ENCODE measurements around the gene SERTAD3. TPM values are rescaled to one million over a fixed set of nuclear protein-coding genes. Genes with fewer than 3 reads are reported as not detected.
A peak's percentile ranks its signal among the peaks of the same experiment; 100 is the strongest.

Gene SERTAD3
- total RNA-seq, 4 donors from 2014 or later: 16.4 to 29.8 (median 19.1) TPM

GRCh38 chr19:40424637-40425449 lies 19.3 kb downstream of the SERTAD3 start:
- WGBS: under 1% methylated on average over 16 of the region's 28 CpGs
- Histone ChIP-seq H3K36me3 (peaks cover 10% of the 10 kb centered on the region), H3K4me1 (peaks cover 44% of the 10 kb centered on the region), H3K27me3 (no peaks in the 10 kb centered on the region), H3K27ac (peak overlapping the region; percentile 97), H3K9me3 (no peaks in the 10 kb centered on the region), H3K4me3 (peak overlapping the region; percentile 73)
- DNase-seq (ENCODE audit: low spot score in 2 of 2): no peak
- TF ChIP-seq POLR2AphosphoS5 (IDR thresholded peaks at IDR 0.05) (no peak), EP300 (IDR thresholded peaks at IDR 0.05) (no peak), POLR2A (IDR thresholded peaks at IDR 0.05) (no peak)
- TF ChIP-seq, protein P1, sequence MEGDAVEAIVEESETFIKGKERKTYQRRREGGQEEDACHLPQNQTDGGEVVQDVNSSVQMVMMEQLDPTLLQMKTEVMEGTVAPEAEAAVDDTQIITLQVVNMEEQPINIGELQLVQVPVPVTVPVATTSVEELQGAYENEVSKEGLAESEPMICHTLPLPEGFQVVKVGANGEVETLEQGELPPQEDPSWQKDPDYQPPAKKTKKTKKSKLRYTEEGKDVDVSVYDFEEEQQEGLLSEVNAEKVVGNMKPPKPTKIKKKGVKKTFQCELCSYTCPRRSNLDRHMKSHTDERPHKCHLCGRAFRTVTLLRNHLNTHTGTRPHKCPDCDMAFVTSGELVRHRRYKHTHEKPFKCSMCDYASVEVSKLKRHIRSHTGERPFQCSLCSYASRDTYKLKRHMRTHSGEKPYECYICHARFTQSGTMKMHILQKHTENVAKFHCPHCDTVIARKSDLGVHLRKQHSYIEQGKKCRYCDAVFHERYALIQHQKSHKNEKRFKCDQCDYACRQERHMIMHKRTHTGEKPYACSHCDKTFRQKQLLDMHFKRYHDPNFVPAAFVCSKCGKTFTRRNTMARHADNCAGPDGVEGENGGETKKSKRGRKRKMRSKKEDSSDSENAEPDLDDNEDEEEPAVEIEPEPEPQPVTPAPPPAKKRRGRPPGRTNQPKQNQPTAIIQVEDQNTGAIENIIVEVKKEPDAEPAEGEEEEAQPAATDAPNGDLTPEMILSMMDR (IDR thresholded peaks at IDR 0.05): no peak

DNA sequence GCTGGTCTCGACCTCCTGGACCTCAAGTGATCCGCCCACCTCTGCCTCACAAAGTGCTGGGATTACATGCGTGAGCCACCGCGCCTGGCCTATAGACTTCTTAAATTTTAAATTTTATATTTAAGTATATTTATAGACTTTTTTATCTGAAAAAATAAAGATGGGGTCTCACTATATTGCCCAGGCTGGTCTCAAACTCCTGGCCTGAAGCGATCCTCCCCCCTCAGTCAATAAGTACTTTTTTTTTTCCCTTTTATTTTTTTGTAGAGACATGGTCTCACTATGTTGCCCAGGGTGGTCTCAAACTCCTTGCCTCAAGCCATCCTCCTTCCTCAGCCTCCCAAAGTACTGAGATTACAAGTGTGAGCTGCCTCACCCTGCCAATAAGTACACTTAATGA lies 20.2 kb downstream of the SERTAD3 start:
- no peak for DNase-seq (ENCODE audit: low spot score in 2 of 2)
- Histone ChIP-seq H3K4me1 (peaks cover 44% of the 10 kb centered on the region), H3K9me3 (no peaks in the 10 kb centered on the region), H3K36me3 (peaks cover 10% of the 10 kb centered on the region), H3K27me3 (no peaks in the 10 kb centered on the region), H3K27ac (peak overlapping the region; percentile 97), H3K4me3 (peak overlapping the region; percentile 73)
- TF ChIP-seq EP300 (IDR thresholded peaks at IDR 0.05): no peak
- TF ChIP-seq POLR2A (IDR thresholded peaks at IDR 0.05): no peak
- TF ChIP-seq POLR2AphosphoS5 (IDR thresholded peaks at IDR 0.05): no peak
- TF ChIP-seq, protein P1 (IDR thresholded peaks at IDR 0.05): no peak
- 88% methylated on average over 6 of the region's 6 CpGs for WGBS

DNA sequence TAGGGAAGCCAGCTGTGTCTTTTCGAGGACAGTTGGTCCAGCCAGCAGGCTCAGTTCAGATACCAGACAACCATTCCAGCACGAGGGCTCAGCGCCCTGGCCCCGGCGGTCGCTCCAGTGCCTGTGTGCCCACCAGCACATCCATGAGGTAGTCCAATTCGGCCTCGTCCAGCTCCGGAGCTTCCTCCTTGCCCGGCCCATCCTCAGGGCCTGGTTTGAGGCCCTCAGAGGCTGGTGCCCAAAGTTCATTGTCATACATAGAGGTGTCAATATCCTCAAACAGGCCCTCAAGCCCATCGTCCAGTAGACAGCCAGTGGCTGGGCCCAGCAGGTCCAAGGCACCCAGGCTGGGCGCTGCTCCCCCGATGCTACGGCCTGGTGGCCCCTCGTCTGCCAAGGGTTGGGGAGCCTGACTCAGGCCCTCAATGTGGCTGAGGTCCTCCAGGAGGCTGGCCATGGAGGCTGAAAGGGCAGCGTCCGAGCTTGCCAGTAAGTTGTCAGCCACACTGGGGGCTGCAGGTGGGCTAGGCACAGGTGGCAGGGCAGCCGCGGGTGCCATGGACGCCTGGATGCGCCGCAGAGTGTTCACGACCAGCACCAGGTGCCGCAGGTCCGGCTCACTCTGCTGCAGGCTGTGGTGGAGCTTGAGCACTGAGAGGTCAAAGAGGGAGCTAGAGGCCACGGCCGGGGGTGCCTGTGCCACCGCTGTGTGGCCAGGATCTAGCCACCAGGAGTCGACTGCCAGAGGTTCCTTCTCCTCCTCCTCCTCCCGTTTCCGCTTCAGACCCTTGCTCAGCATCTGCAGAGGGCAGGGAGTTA lies 21.2 kb downstream of the SERTAD3 start:
- TF ChIP-seq POLR2A (IDR thresholded peaks at IDR 0.05) (no peak), POLR2AphosphoS5 (IDR thresholded peaks at IDR 0.05) (no peak), EP300 (IDR thresholded peaks at IDR 0.05) (no peak)
- TF ChIP-seq, protein P1 (IDR thresholded peaks at IDR 0.05): no peak
- H3K36me3 ChIP-seq: peaks cover 10% of the 10 kb centered on the region
- H3K27ac ChIP-seq: peak overlapping the region; percentile 34
- 86% methylated on average over 21 of the region's 31 CpGs for WGBS
- H3K9me3 ChIP-seq: no peaks in the 10 kb centered on the region
- no peak overlapping the region for H3K4me3 ChIP-seq
- DNase-seq (ENCODE audit: low spot score in 2 of 2): no peak
- H3K27me3 ChIP-seq: no peaks in the 10 kb centered on the region
- H3K4me1 ChIP-seq: peaks cover 44% of the 10 kb centered on the region

DNA sequence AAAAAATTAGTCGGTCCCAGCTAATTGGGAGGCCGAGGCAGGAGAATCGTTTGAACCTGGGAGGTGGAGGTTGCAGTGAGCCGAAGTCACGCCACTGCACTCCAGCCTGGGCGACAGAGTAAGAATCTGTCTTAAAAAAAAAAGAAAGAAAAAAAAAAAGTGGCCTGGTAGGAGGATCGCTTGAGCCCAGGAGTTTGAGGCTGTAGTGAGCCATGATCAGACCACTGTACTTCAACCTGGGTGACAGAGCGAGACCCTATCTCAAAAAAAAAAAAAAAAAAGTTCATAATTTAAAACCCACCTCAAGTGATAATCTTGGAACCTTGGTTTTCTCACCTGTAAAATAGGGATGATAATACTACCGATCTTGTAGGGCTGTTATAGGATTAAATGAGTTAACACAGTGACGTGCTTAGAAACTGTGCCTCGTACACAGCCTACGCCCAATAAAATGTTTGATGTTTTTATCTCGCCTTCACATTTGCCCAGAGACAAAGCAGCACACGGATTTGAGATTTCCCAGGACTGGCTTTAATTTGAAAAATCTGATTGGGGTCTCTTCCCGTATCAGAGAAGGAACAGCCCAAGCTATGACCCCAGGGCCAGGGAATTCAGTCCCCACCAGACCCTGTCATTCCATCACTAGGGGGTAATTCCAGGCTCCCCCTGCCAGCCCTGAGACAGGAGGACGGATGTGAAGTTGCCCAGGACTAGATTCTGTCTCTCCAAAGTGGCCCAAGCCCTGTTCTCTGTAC lies 22.0 kb downstream of the SERTAD3 start:
- TF ChIP-seq POLR2A (IDR thresholded peaks at IDR 0.05) (no peak), POLR2AphosphoS5 (IDR thresholded peaks at IDR 0.05) (no peak), EP300 (IDR thresholded peaks at IDR 0.05) (no peak)
- TF ChIP-seq, protein P1 (IDR thresholded peaks at IDR 0.05): no peak
- Histone ChIP-seq H3K27me3 (no peaks in the 10 kb centered on the region), H3K9me3 (no peaks in the 10 kb centered on the region), H3K36me3 (peaks cover 10% of the 10 kb centered on the region), H3K4me3 (peak overlapping the region; percentile 64), H3K27ac (peak overlapping the region; percentile 97), H3K4me1 (peaks cover 48% of the 10 kb centered on the region)
- DNase-seq (ENCODE audit: low spot score in 2 of 2): no peak
- 78% methylated on average over 16 of the region's 16 CpGs for WGBS
